ENCODE measurements around the gene BCL2.

BCL2 gene

GRCh38 chr18:63315876-63316275 is 3.7 kb downstream of the BCL2 start:
- TF ChIP-seq USF1 (IDR thresholded peaks at IDR 0.05) = no peak
- no peak for TF ChIP-seq MAX (IDR thresholded peaks at IDR 0.05)
- no peak for TF ChIP-seq CREB1 (IDR thresholded peaks at IDR 0.05; ENCODE audit: low read depth)
- no peak for TF ChIP-seq TEAD4 (IDR thresholded peaks at IDR 0.05)
- TF ChIP-seq ZBTB7A (IDR thresholded peaks at IDR 0.05; ENCODE audit: low read depth) = no peak
- TF ChIP-seq TCF12 (IDR thresholded peaks at IDR 0.05; ENCODE audit: low read depth) = no peak
- no peak for TF ChIP-seq TAF1 (IDR thresholded peaks at IDR 0.05; ENCODE audit: low read depth)
- no peak for TF ChIP-seq EGR1 (IDR thresholded peaks at IDR 0.05)
- no peak for TF ChIP-seq NFIC (IDR thresholded peaks at IDR 0.05)
- TF ChIP-seq YY1 (IDR thresholded peaks at IDR 0.05; ENCODE audit: low read depth) = no peak
- no peak for TF ChIP-seq RAD21 (IDR thresholded peaks at IDR 0.05; ENCODE audit: low read depth)
- no peak for TF ChIP-seq FOXM1 (IDR thresholded peaks at IDR 0.05; ENCODE audit: borderline replicate concordance, low read depth)
- no peak for TF ChIP-seq EP300 (IDR thresholded peaks at IDR 0.05; ENCODE audit: borderline replicate concordance)
- no peak for TF ChIP-seq REST (IDR thresholded peaks at IDR 0.05; ENCODE audit: low read depth)
- TF ChIP-seq CEBPB (IDR thresholded peaks at IDR 0.05) = no peak

GRCh38 chr18:63315131-63315662 is 4.4 kb downstream of the BCL2 start:
- TF ChIP-seq NFIC (IDR thresholded peaks at IDR 0.05) (no peak), FOXM1 (IDR thresholded peaks at IDR 0.05; ENCODE audit: borderline replicate concordance, low read depth) (no peak), EGR1 (IDR thresholded peaks at IDR 0.05) (no peak), TAF1 (IDR thresholded peaks at IDR 0.05; ENCODE audit: low read depth) (no peak), RAD21 (IDR thresholded peaks at IDR 0.05; ENCODE audit: low read depth) (no peak), ZBTB7A (IDR thresholded peaks at IDR 0.05; ENCODE audit: low read depth) (no peak), EP300 (IDR thresholded peaks at IDR 0.05; ENCODE audit: borderline replicate concordance) (no peak), TCF12 (IDR thresholded peaks at IDR 0.05; ENCODE audit: low read depth) (no peak), CREB1 (IDR thresholded peaks at IDR 0.05; ENCODE audit: low read depth) (no peak), YY1 (IDR thresholded peaks at IDR 0.05; ENCODE audit: low read depth) (no peak), MAX (IDR thresholded peaks at IDR 0.05) (no peak), REST (IDR thresholded peaks at IDR 0.05; ENCODE audit: low read depth) (no peak), CEBPB (IDR thresholded peaks at IDR 0.05) (no peak), TEAD4 (IDR thresholded peaks at IDR 0.05) (no peak), USF1 (IDR thresholded peaks at IDR 0.05) (no peak)

- TF ChIP-seq CEBPB (IDR thresholded peaks at IDR 0.05) = no peak
- TF ChIP-seq EP300 (IDR thresholded peaks at IDR 0.05; ENCODE audit: borderline replicate concordance) = no peak
- no peak for TF ChIP-seq FOXM1 (IDR thresholded peaks at IDR 0.05; ENCODE audit: borderline replicate concordance, low read depth)
- TF ChIP-seq EGR1 (IDR thresholded peaks at IDR 0.05) = no peak
- TF ChIP-seq TCF12 (IDR thresholded peaks at IDR 0.05; ENCODE audit: low read depth) = no peak
- no peak for TF ChIP-seq NFIC (IDR thresholded peaks at IDR 0.05)
- no peak for TF ChIP-seq USF1 (IDR thresholded peaks at IDR 0.05)
- no peak for TF ChIP-seq ZBTB7A (IDR thresholded peaks at IDR 0.05; ENCODE audit: low read depth)
- no peak for TF ChIP-seq YY1 (IDR thresholded peaks at IDR 0.05; ENCODE audit: low read depth)
- no peak for TF ChIP-seq CREB1 (IDR thresholded peaks at IDR 0.05; ENCODE audit: low read depth)
- no peak for TF ChIP-seq TEAD4 (IDR thresholded peaks at IDR 0.05)
- TF ChIP-seq REST (IDR thresholded peaks at IDR 0.05; ENCODE audit: low read depth) = no peak
- TF ChIP-seq RAD21 (IDR thresholded peaks at IDR 0.05; ENCODE audit: low read depth) = no peak
- TF ChIP-seq TAF1 (IDR thresholded peaks at IDR 0.05; ENCODE audit: low read depth) = no peak
- no peak for TF ChIP-seq MAX (IDR thresholded peaks at IDR 0.05)
Observed at GRCh38 chr18:63314062-63314790, 5.3 kb downstream of the BCL2 start.

All from Ishikawa (cell line).